ENCODE data around the gene MFAP3. TPM values are rescaled to one million over a fixed set of nuclear protein-coding genes. Genes with fewer than 3 reads are reported as not detected.

MFAP3 gene
- total RNA-seq, 1 experiment from 2014 or later = 18.5 TPM

- Histone ChIP-seq H4K20me1 (ENCODE audit: insufficient read depth) (no peaks in the 10 kb centered on the region), H3K79me2 (ENCODE audit: insufficient read depth, low read length) (no peaks in the 10 kb centered on the region), H3K27ac (ENCODE audit: low read depth, low read length) (no peak overlapping the region), H3K4me2 (ENCODE audit: low read length) (no peak overlapping the region), H3K4me3 (replicated peaks in 1 of 2; ENCODE audit: low read depth in 1 of 2, low read length in 2 of 2) (no peak overlapping the region), H3K4me1 (ENCODE audit: control insufficient read depth in 1 of 2, insufficient read depth in 2 of 2, low read length in 2 of 2) (no peaks in the 10 kb centered on the region), H3K27me3 (ENCODE audit: insufficient read depth, low read length) (peaks cover 3% of the 10 kb centered on the region), H3K9ac (ENCODE audit: low read length) (no peak overlapping the region), H3K36me3 (ENCODE audit: control insufficient read depth in 1 of 2, insufficient read depth in 2 of 2, low read length in 2 of 2) (no peaks in the 10 kb centered on the region), H3K9me2 (ENCODE audit: insufficient read depth) (no peaks in the 10 kb centered on the region), H3K9me3 (ENCODE audit: control insufficient read depth in 1 of 2, insufficient read depth in 1 of 2, low read depth in 1 of 2, low read length in 2 of 2) (no peaks in the 10 kb centered on the region), H2AFZ (ENCODE audit: low read depth, low read length, poor library complexity, severe bottlenecking) (no peak overlapping the region)
- CTCF ChIA-PET = interaction anchor here (1.4 kb wide), 1 partner anchor 14 kb away, joined by 6 read pairs; no protein-coding TSS in a partner anchor
- POLR2A ChIA-PET = no interaction called here
- TF ChIP-seq ATF3 (IDR thresholded peaks at IDR 0.05) (no peak), CEBPB (IDR thresholded peaks at IDR 0.05; ENCODE audit: low read depth) (no peak), REST (IDR thresholded peaks at IDR 0.05; ENCODE audit: low read depth) (no peak), MAX (IDR thresholded peaks at IDR 0.05) (no peak), EZH2phosphoT487 (IDR thresholded peaks at IDR 0.05; ENCODE audit: borderline replicate concordance) (no peak), TCF7L2 (IDR thresholded peaks at IDR 0.05; ENCODE audit: borderline replicate concordance, extremely low read depth, insufficient read depth, insufficient read length) (no peak), ZNF274 (IDR thresholded peaks at IDR 0.05; ENCODE audit: low read depth, low read length) (no peak), SIN3A (IDR thresholded peaks at IDR 0.05; ENCODE audit: low read depth) (no peak)
- RAD21 ChIA-PET (ENCODE audit: low non-redundant PET in 1 of 2, low total read pairs in 2 of 2, uncharacterized antibody in 2 of 2, unreplicated experiment in 2 of 2) = no interaction called here
- BruUV-seq (replicated peaks) = no TSS peak
- DNase-seq (ENCODE audit: low read depth, low spot score) (no peak), ATAC-seq (no peak)
- intact Hi-C loops (cut with micrococcal nuclease) = no loop called here
Observed at GRCh38 chr5:154086641-154087040, 47.9 kb downstream of the MFAP3 start.
